ENCODE data around the gene INSYN2A. TPM values are rescaled to one million over a fixed set of nuclear protein-coding genes. Genes with fewer than 3 reads are reported as not detected.

The INSYN2A gene
- total and polyA plus RNA-seq, 2 donors (not counting 3 experiments of a cell fraction or from before 2014, with no cell fraction given), result 0.04 to 0.07 TPM

DNA sequence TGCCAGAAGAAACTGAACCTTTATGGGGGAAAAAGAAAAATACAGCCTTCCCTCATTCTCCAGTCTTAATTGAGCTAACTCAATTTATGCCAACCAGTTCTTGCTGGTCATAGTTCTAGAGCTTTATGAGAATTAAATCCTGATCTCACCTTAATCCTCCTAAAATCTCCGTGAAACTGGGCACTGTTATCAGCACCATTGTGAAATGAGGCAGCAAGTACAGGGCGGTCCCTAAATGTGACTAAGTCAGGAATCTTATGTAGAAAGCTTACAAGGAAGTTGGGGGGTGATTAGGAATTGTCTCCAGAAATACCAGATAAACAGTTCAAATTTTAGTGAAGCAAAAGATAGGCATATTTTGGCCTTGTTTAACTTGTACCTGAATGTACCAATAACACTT lies 10.7 kb upstream of the INSYN2A start:
- FAIRE-seq (no peak), DNase-seq (ENCODE audit: low read depth, low spot score) (no peak)
- no peaks in the 10 kb centered on the region for H3K79me2 ChIP-seq (ENCODE audit: control insufficient read depth, insufficient read depth, low read length)
- dilution Hi-C loops (cut with MboI; ENCODE audit: extremely low pct_ligation_motif_present, low sequenced_read_pairs), result no loop called here
- ChIA-PET CTCF (interaction anchor here (1.4 kb wide), 1 partner anchor 13 kb away, joined by 4 read pairs; no protein-coding TSS in a partner anchor), POLR2A (no interaction called here)
- H4K20me1 ChIP-seq (replicated peaks; ENCODE audit: control insufficient read depth, extremely low read depth, insufficient read depth, low read length), result no peaks in the 10 kb centered on the region
- no peaks in the 10 kb centered on the region for H3K27me3 ChIP-seq (ENCODE audit: control insufficient read depth in 2 of 2, insufficient read depth in 2 of 2, low read length in 2 of 2)
- intact Hi-C loops (cut with micrococcal nuclease), result no loop called here
- no peaks in the 10 kb centered on the region for H3K4me1 ChIP-seq (ENCODE audit: control insufficient read depth, extremely low read depth, insufficient read depth, low read length)
- H3K9me3 ChIP-seq (replicated peaks; ENCODE audit: control insufficient read depth, insufficient read depth, low read length), result no peaks in the 10 kb centered on the region
- no peak overlapping the region for H3K4me3 ChIP-seq (replicated peaks in 1 of 3; ENCODE audit: insufficient read depth in 1 of 3, low read depth in 1 of 3, low read length in 3 of 3)
- no peak overlapping the region for H3K9ac ChIP-seq (replicated peaks; ENCODE audit: extremely low read depth, insufficient read depth, low read length)
- H3K9me1 ChIP-seq (replicated peaks; ENCODE audit: control insufficient read depth, extremely low read depth, insufficient read depth, low read length), result no peaks in the 10 kb centered on the region
- no TSS peak for BruUV-seq (replicated peaks)
- TF ChIP-seq POLR2A (IDR thresholded peaks at IDR 0.05; ENCODE audit: low read depth, low read length), result no peak
- no peaks in the 10 kb centered on the region for H3K36me3 ChIP-seq (ENCODE audit: control insufficient read depth in 2 of 2, extremely low read depth in 1 of 2, insufficient read depth in 2 of 2, low read length in 2 of 2)
- no peak overlapping the region for H3K4me2 ChIP-seq (ENCODE audit: insufficient read depth, low read length)
- no peak overlapping the region for H3K27ac ChIP-seq (ENCODE audit: insufficient read depth, low read depth, low read length)
- no peak overlapping the region for H2AFZ ChIP-seq (ENCODE audit: low read depth, low read length)

GRCh38 chr10:127203067-127203466 lies 6.7 kb upstream of the INSYN2A start:
- Histone ChIP-seq H3K27ac (ENCODE audit: insufficient read depth, low read depth, low read length) (no peak overlapping the region), H3K36me3 (ENCODE audit: control insufficient read depth in 2 of 2, extremely low read depth in 1 of 2, insufficient read depth in 2 of 2, low read length in 2 of 2) (no peaks in the 10 kb centered on the region), H3K4me2 (ENCODE audit: insufficient read depth, low read length) (no peak overlapping the region), H3K9me1 (replicated peaks; ENCODE audit: control insufficient read depth, extremely low read depth, insufficient read depth, low read length) (no peaks in the 10 kb centered on the region), H4K20me1 (replicated peaks; ENCODE audit: control insufficient read depth, extremely low read depth, insufficient read depth, low read length) (no peaks in the 10 kb centered on the region), H3K27me3 (ENCODE audit: control insufficient read depth in 2 of 2, insufficient read depth in 2 of 2, low read length in 2 of 2) (no peaks in the 10 kb centered on the region), H3K9ac (replicated peaks; ENCODE audit: extremely low read depth, insufficient read depth, low read length) (no peak overlapping the region), H3K4me1 (ENCODE audit: control insufficient read depth, extremely low read depth, insufficient read depth, low read length) (no peaks in the 10 kb centered on the region), H3K9me3 (replicated peaks; ENCODE audit: control insufficient read depth, insufficient read depth, low read length) (no peaks in the 10 kb centered on the region), H3K79me2 (ENCODE audit: control insufficient read depth, insufficient read depth, low read length) (no peaks in the 10 kb centered on the region), H3K4me3 (replicated peaks in 1 of 3; ENCODE audit: insufficient read depth in 1 of 3, low read depth in 1 of 3, low read length in 3 of 3) (no peak overlapping the region), H2AFZ (ENCODE audit: low read depth, low read length) (no peak overlapping the region)
- FAIRE-seq (no peak), DNase-seq (ENCODE audit: low read depth, low spot score) (no peak)
- CTCF ChIA-PET, result no interaction called here
- intact Hi-C loops (cut with micrococcal nuclease) (no loop called here), dilution Hi-C loops (cut with MboI; ENCODE audit: extremely low pct_ligation_motif_present, low sequenced_read_pairs) (no loop called here)
- POLR2A ChIA-PET, result no interaction called here
- no TSS peak for BruUV-seq (replicated peaks)
- TF ChIP-seq, protein P1, sequence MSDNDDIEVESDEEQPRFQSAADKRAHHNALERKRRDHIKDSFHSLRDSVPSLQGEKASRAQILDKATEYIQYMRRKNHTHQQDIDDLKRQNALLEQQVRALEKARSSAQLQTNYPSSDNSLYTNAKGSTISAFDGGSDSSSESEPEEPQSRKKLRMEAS (IDR thresholded peaks at IDR 0.05; ENCODE audit: insufficient read depth, insufficient read length), result no peak
- no peak for TF ChIP-seq POLR2AphosphoS5 (IDR thresholded peaks at IDR 0.05; ENCODE audit: insufficient read depth, low read depth, low read length)
- TF ChIP-seq JUN (IDR thresholded peaks at IDR 0.05; ENCODE audit: borderline replicate concordance, insufficient read depth, insufficient read length, low read depth), result no peak
- TF ChIP-seq EZH2 (IDR thresholded peaks at IDR 0.05; ENCODE audit: borderline replicate concordance, low read depth, low read length, severe bottlenecking), result no peak
- TF ChIP-seq MYC (IDR thresholded peaks at IDR 0.05; ENCODE audit: low read depth, low read length), result no peak
- no peak for TF ChIP-seq GATA2 (IDR thresholded peaks at IDR 0.05; ENCODE audit: insufficient read depth, insufficient read length, low read depth, low read length)
- no peak for TF ChIP-seq CTCF (IDR thresholded peaks at IDR 0.05; ENCODE audit: extremely low read depth in 1 of 2, insufficient read depth in 1 of 2, low read depth in 1 of 2, low read length in 2 of 2)
- no peak for TF ChIP-seq POLR2A (IDR thresholded peaks at IDR 0.05; ENCODE audit: low read depth, low read length)
- TF ChIP-seq FOS (IDR thresholded peaks at IDR 0.05; ENCODE audit: borderline replicate concordance, insufficient read depth, low read length), result peak; percentile 10
